Epithelial cell of esophagus (primary cell): ENCODE data around the gene FKBP4.

ENCODE experiments used
- DNase-seq: peaks from one replicate; pipeline ENCODE4 v3.0.0; 2010; ENCODE audit warnings: low read depth
- H3K4me3 ChIP-seq: 2 replicates; pipeline ENCODE4 v1.5.1; 2011; ENCODE audit warnings: mild to moderate bottlenecking, low read length, control low read depth
- TF ChIP-seq, protein P1 (sequence below): IDR thresholded peaks from 2 replicates; pipeline ENCODE4 v1.5.1; 2011; ENCODE audit warnings: low read depth, mild to moderate bottlenecking, low read length, control low read depth, inconsistent platforms; ENCODE audit not compliant: insufficient read depth; ENCODE audit errors: missing control alignments

FKBP4 gene

DNA sequence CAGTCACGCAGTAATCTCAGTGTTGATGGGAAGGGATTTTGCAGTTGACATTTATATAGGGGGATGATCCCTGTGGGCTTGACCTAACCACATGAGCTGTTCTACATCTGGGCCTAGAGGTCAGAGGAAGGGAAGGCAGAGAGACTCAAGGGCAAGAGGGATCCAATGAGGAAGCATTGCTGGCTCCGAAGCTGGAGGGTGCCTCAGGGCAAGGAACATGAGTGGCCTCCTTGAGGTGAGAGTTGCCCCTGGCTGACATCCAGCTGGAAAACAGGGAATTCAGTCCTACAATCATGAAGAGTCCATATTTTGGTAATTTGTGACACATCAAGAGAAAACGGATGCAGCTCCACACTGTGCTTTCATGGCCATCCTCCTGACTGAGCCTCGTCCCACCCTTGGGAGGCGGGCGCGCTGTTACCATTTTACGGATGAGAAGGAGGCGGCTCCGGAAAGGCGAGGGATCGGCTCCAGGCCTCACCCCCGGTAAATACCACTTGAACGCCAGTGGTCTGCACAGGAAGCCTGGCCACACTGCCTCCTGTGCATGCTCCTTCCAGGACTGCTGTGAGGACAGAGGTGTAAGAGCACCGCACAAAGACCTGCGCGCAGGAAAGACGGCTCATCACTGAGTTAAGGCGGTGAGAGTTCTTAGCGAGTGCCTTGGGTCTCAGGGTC lies 18.5 kb upstream of the FKBP4 start:
- TF ChIP-seq, protein P1, sequence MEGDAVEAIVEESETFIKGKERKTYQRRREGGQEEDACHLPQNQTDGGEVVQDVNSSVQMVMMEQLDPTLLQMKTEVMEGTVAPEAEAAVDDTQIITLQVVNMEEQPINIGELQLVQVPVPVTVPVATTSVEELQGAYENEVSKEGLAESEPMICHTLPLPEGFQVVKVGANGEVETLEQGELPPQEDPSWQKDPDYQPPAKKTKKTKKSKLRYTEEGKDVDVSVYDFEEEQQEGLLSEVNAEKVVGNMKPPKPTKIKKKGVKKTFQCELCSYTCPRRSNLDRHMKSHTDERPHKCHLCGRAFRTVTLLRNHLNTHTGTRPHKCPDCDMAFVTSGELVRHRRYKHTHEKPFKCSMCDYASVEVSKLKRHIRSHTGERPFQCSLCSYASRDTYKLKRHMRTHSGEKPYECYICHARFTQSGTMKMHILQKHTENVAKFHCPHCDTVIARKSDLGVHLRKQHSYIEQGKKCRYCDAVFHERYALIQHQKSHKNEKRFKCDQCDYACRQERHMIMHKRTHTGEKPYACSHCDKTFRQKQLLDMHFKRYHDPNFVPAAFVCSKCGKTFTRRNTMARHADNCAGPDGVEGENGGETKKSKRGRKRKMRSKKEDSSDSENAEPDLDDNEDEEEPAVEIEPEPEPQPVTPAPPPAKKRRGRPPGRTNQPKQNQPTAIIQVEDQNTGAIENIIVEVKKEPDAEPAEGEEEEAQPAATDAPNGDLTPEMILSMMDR = no peak
- DNase-seq = no peak
- H3K4me3 ChIP-seq = no peak overlapping the region

DNA sequence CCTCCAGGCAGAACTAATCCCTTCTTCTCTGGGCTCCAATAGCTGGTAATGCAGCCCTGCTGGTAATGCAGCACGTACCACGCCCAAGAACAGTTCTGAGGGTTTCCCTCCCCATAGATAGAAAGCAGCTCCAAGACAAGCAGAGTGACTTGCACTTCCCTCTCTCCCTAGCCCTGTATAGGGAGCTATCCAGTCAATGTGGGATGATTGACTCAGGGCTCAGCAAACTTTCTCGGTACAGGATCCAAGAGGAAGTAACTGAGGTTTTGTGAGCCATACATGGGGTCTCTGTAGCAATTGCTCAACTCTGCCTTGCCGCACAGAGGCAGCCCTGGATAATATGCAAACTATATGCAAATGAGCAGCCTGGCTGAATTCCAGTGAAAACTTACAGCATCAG lies 15.5 kb upstream of the FKBP4 start:
- TF ChIP-seq, protein P1 = no peak
- H3K4me3 ChIP-seq = no peak overlapping the region
- DNase-seq = peak; percentile 5

DNA sequence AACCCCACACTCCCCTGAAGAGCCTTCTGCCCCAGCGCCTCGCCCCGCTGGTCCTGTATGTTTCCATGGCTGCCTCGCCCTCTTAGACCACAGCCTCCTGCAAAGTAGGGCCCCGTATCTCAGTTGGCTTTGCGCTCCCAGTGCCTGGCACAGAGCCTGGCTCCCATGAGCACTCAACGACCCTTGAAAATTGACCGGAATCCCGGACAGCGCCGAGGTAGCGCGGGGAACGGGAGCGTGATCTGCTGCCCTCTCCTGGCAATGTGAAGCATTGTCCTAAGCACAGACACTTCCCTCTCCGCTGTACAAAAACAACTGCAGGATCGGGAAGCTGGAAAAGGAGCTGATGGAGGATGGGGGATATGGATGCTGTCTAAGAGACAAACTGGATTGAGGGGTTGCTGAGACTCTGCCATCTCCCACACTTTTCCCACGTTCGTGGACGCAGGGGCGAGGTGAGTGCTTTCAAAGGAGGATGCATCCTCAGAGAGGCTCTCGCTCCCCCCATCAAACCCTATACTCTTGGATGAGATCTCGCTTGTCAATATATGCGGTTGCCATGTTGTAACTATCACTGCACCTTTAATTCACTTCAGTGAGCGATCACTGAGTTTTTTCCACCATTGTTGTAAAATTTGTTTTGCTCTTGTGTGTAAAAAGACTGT lies 10.7 kb upstream of the FKBP4 start:
- peak overlapping the region; percentile 15 for H3K4me3 ChIP-seq
- DNase-seq = peak; percentile 47
- TF ChIP-seq, protein P1 = peak; percentile 96

DNA sequence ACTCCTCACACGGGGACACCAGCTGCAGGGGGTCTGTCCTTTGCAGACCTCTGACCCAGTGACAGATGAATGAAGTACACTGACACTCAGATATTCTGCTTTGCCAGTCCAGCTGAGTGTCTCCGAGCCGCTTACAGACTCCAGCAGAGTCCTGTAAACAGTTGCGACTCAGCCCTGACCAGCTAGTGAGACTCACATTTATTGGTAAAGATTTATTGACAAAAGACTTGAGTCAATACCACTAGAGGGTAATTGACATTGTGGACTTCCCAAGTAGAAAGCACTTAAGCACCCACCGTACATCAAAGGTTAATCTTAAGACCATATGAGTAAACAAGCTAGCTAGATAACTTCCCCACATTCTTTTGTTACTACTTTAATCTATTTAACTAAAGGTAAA lies 9.8 kb upstream of the FKBP4 start:
- H3K4me3 ChIP-seq = no peak overlapping the region
- DNase-seq = no peak
- TF ChIP-seq, protein P1 = no peak

DNA sequence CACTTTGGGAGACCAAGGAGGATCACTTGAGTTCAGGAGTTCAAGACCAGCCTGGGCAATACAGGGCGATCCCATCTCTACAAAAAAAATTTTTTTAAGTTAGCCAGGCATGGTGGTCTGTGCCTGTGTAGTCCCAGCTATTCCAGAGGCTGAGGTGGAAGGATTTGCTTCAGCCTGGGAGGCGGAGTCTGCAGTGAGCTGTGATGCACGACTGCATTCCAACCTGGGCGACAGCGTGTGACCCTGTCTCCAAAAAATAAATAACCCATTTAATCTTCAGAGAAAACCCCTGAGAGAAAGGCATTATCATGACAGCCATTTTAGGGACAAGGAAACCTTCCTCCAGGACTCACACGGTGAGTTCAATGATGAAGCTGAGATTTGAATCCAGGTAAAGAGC lies 3.7 kb upstream of the FKBP4 start:
- DNase-seq = no peak
- TF ChIP-seq, protein P1 = no peak
- no peak overlapping the region for H3K4me3 ChIP-seq

DNA sequence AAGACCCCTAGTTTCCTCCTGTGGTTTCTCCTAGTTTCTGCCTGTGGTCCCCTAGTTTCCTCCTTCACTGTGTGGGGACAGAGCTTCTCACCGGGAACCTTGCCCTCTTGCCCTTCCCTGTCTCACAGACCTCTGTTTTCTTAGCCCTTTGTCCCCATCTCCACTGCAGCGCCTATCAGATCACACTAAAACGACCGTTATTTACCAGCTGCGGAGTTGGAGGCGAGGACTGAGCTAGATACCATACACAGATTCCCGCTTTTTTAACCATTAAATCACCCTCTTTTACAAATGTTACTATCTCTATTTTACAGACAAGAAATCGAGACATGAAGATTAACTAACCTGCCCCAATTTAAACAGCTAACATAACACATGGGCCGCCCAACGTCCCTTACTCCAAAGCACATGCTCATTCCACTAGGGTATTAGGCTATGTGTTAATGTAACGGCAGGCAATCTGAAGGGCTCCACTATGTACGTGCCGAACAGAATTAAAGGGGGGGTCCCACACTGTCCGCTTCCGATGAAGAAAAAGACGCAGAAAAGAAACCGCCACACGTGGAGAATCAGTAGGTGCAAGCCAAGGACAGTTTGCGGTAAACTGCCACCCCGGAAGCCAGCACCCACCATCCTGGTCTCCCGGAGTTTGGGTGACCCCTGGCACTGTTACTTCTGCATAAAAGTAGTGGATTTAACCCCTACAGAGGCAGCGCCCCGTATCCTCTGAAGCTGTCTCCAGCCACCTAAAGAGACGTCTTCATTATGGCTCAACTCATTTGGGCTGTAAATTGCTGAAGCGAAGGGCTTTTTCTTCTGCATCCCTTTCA lies 1.9 kb upstream of the FKBP4 start:
- DNase-seq = no peak

More for the DNA sequence above, 1.9 kb upstream of the FKBP4 start:
- H3K4me3 ChIP-seq = no peak overlapping the region
- TF ChIP-seq, protein P1 = no peak
